HL-60 (cell line): ENCODE measurements around the gene P2RX6.

Source experiments
- CTCF ChIP-seq: IDR thresholded peaks from one replicate; pipeline ENCODE4 v1.5.1; 2011; ENCODE audit warnings: low read length, control low read depth, inconsistent platforms; ENCODE audit not compliant: insufficient read depth
- GABPA ChIP-seq: IDR thresholded peaks from 2 replicates; pipeline ENCODE4 v1.6.1; 2012; ENCODE audit warnings: low read depth
- POLR2AphosphoS5 ChIP-seq: IDR thresholded peaks from 2 replicates; pipeline ENCODE4 v1.6.1; 2012; ENCODE audit warnings: low read depth
- REST ChIP-seq: IDR thresholded peaks from 2 replicates; pipeline ENCODE4 v1.6.1; 2012; ENCODE audit warnings: low read depth; ENCODE audit not compliant: insufficient replicate concordance
- SPI1 ChIP-seq: IDR thresholded peaks from 2 replicates; pipeline ENCODE4 v1.6.1; 2012; ENCODE audit warnings: low read depth, mild to moderate bottlenecking, borderline replicate concordance

- TF ChIP-seq GABPA (no peak), CTCF (no peak), POLR2AphosphoS5 (no peak), REST (no peak), SPI1 (no peak)
Observed at GRCh38 chr22:20976291-20976877, 38.6 kb upstream of the P2RX6 start.
